ENCODE data around the gene PCSK4.
"Not testable (repeated sequence)": the region's sequence is repeated elsewhere in the genome, so short reads cannot be mapped to it uniquely, and the experiment has no call there.

PCSK4 gene

GRCh38 chr19:1486720-1487575 is 3.2 kb downstream of the PCSK4 start:
- no peak for DNase-seq

DNA sequence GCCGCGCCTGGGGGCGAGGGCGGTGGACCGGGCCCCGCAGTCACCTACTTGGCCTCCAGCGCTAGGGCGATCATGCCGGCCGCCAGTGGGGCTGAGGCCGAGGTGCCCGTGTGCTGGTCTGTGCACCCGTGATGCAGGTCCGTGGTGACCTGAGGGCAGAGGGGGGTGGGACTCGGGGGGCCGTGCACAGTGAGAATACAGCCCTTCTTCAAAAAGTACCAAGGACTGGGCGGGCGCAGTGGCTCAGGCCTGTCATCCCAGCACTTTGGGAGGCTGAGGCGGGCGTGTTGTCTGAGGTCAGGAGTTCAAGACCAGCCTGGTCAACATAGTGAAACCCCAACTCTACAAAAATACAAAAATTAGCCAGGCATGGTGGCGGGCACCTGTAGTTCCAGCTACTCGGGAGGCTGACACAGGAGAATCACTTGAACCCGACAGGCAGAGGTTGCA is 6.1 kb downstream of the PCSK4 start:
- no peak for DNase-seq

- DNase-seq = no peak
Measured at GRCh38 chr19:1483131-1483978, 6.8 kb downstream of the PCSK4 start.

GRCh38 chr19:1482361-1483130 is 7.6 kb downstream of the PCSK4 start:
- no peak for DNase-seq

DNA sequence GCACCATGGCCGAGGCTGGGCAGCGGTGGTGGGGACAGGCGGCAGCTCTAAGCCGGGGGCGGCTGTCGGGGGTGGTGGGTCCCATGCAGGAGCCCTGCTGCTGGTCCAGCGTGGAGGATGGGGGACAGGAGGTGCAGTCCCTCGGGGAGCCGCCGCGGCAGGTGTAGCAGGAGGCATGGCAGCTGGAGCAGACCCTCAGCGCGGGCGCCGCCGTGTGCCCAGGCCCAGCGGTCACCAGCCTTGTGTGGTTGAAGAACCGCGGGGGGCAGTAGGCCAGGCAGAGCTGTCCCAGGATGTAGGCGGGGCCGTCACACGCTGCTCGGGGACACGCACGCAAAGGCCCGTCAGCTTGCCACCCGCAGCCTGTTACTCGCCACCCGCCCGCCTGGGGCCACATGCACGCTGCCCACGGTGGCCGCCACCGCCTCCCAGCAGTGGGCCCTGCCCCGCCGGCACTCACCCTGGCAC is 8.2 kb downstream of the PCSK4 start:
- no peak for DNase-seq

- no peak for DNase-seq
Measured at GRCh38 chr19:1481224-1481892, 8.8 kb downstream of the PCSK4 start.

GRCh38 chr19:1478934-1479707 is 11.0 kb downstream of the PCSK4 start, which contains the start of gene C19orf25:
Gene C19orf25 (minus strand): TSS chr19:1479215. CDS start chr19:1478903, 312 bp downstream.
- DNase-seq = peak; percentile 94

DNA sequence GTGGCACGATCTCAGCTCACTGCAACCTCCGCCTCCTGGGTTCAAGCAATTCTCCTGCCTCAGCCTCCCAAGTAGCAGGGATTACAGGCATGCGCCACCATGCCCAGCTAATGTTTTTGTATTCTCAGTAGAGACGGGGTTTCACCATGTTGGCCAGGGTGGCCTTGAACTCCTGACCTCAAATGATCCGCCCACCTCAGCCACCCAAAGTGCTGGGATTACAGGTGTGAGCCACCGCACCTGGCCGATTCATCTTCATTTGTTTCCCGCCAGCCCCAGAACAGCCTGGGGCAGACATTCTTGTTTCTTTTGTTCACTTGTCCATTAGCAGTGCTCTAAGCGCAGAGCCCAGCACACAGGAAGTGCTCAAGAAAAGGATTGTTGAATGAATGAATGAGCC is 13.1 kb downstream of the PCSK4 start:
- DNase-seq = not testable (repeated sequence)

DNA sequence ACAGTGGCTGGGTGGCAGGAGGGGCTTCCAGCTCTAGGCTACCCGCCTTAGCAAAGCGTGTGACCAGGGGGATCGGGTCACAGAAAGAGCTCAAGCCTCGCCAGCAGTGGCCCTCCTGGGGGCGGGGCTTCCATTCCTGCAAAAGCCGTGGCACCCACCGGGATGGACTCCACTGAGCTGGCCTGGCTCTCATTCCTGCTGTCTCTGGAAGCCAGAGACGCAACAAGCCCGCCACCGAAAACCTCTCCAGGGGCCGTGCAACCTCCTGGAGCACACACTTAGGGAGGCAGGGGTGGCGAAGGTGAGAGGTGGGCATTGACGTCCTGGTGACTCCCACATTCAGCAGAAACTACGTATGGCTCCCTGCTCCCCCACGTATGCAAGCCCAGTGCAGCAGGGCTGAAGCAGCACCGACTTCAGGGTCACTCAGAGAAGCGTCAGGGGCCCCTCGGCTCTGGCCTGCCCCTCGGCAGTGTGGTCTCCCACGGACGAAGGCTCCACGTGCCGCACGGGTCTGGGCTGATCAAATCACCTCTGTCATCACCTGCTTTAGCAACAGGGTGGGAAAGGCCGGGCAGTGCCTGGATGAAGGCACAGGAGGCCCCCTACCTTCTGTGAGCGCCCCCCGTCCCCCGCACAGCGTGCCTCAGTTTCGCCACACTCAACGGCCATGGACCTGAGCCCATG is 14.3 kb downstream of the PCSK4 start:
- no peak for DNase-seq

DNA sequence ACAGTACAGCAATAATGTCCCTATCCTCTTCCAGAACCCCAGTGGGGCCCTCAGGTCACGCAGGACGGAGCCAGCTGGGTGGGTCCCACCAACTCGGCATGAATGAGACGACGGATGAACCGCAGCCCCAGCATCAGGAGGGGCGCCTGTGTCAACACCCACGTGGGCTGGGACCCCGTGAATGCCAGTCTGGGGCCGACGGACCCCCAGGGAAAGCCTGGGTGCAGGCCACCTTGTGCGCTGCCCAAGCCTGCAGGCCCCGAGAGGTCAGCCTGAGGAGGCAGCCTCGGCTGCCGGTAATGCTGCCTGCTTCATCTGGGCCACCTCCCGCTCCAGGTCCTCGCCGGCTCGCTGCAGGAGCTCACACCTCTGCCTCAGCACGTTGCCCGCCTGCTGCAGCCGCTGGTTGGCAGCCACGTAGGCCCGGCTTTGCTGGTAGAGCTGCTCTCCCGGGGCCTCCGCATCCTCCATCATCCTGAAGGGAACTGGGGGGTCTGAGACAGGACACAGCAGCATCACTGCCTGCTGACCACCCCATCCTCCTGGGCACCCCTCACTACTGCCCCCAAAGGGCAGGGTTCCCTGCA is 15.3 kb downstream of the PCSK4 start:
- DNase-seq = no peak

DNA sequence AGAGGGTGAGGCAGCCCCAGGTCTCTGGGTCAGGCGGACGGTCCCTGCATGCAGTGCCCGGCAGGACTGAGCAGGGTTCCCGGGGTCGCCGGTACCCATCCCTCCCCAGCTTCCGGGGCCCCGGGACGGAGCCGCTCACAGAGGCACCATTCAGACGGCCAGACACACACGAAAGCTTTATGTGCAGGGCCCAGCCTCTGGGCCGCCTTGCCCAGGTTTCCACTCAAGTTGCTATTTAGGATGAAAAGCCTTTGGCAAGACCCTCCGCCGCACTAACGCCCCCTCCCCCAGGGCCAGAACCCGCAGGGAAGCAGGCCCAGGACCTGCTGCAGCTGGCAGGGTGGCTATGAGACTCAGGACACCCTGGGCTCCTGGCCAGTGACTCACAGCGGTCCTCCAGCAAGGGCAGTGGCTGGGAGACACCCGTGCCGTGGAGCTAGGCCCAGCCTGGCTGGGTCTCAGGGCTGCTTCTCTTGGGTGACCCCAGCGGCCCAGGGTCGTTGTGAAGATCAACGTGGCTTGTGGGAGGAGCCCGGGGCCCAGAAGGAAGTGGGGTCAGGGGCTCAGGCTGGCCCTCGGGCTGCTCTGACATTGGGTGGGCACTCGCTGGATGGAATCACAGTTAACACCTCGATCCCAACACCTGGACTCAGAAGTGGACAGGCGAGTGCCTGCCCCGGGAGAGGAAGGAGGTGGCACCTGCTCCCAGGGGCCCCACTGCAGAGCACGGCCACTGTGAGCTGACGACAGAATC is 16.0 kb downstream of the PCSK4 start:
- DNase-seq = peak; percentile 70

GRCh38 chr19:1473085-1473851 is 16.9 kb downstream of the PCSK4 start:
- DNase-seq = no peak

DNA sequence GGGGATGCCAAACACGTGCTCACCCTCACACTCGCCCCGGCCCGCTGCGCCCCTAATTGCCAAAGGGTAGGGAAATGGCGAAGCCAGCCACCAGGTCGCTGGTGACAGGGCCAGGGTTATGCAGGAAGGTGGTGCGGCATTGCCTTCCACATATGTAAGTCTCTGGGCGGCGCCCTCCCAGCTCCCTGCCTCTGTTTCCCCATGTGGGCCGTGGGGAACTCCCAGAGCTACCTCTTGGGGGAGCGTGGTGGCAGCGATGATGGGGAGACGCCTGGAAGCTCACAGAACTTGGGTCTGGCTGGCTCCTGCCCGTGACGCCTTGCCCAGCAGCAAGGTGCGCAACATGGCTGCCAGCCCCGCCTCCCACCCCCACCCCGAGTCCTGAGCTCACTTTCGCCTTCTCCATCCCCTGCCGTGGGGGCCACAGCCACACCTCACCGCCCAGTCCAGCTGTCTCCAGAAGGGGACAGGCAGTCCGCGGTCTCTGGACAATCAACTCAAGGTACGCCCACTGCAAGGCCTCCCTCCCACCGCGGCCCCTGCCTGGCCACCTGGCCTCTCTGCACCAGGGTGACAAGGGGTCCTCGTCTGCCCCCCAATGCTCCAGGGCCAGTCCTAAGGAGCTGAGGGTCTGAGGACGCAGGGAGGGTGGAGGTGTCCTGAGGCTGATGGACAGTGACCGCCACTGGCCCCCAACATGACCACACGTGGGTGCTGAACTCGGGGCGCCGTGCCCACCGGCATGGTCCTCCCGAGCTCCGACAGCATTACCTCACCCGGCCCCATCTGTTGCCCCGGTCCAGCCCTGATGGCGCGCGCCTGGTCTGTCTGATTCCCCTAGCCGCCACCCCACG is 17.7 kb downstream of the PCSK4 start:
- no peak for DNase-seq

GRCh38 chr19:1471515-1472160 is 18.5 kb downstream of the PCSK4 start:
- peak; percentile 42 for DNase-seq

DNA sequence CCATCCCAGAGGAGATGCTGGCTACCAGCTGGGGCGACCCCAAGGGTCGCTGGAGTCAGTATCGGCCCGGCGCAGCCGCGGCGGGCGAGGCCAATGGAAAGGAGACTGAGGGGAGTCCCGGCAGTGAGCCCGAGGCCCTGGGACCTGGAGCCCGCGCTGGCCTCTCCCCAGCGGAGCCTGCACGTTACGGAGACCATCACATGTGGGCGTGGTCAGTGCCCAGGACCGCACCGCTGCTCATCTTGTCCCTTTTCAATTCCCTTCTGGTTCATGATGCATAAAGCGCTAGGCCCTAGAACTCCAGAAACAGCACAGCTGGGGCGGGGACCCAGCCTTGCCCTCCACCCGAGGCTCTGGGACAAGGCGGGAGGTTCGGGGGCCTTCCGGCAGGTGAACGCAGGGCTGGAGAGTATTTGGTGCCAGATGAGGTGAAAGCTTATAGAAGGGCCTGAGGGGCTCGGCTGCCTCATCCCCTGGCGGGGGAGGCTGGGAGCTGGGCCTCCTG is 19.1 kb downstream of the PCSK4 start:
- DNase-seq = no peak

DNA sequence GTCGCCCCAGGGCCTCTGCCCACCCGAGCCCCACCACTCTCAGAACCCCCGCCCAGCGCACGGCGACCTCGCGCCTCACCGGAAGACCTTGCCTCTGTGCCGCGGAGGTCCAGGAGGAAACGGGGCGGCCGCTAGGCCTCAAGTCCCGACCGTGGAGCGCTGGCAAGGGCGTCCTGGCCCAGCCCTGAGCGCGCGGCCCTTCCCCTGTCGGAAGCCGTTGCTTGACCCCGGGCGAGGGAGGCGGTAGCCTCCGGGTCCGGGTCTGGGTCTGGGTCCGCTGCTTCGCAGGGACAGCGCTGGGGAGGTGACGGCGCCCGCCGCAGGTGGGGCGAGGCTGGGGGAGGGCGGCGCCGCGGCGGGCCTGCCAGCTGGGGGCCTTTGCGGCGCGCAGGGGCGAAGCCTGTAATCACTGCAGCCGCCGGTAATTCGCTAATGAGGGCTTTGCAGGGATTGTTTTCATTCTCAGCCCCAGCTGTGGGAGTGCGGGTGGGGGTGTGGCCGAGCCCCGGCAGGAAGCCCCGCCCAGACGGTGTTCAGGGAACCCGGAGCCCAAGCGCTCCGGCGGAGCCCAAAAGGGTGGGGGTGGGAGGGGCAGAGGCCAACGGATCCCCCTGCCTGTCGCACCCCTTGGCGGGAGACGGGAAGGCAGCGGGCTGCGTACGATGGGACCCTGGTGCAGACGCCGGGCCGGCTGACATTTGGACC is 19.7 kb downstream of the PCSK4 start:
- DNase-seq = peak; percentile 24

DNA sequence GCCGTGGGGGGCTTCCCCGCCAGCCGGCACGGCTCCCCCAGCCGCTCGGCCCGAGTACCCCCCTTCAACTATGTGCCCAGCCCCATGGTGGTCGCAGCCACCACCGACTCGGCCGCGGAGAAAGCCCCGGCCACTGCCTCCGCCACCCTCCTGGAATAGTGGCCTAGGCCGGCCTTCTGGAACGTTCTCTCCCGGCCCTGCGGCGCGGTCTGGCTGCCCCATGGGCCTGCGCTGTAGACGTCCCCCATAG is 20.2 kb downstream of the PCSK4 start:
- no peak for DNase-seq

Data from midbrain (tissue), 1 donor.